GM19397 (cell line): ENCODE data around the gene CDH18.

Experiments used
- ATAC-seq: cut with Tn5 transposase; IDR thresholded peaks from one replicate; pipeline ENCODE4 v1.9.1; 2021; ENCODE audit warnings: mild to moderate bottlenecking, moderate library complexity; ENCODE audit not compliant: unreplicated experiment

CDH18 gene

DNA sequence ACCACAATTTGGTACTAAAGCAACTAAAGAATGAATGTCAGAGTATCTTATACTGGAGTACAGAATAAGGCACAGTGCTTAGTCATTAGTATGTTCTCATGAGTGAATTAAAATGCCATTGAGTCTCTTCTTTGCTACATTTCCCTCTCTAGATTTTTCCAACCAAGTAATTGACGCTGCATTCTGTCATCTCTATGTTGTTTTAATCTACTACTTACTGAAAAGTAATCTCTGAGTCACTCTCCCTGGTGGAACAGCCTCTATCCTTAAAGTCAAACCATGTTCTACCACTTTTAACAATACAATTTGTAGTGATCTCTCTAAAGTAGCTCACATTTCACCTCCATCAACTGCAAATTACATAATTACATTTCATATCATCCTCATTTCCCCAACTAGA, 495.1 kb downstream of the CDH18 start:
- ATAC-seq: no peak

DNA sequence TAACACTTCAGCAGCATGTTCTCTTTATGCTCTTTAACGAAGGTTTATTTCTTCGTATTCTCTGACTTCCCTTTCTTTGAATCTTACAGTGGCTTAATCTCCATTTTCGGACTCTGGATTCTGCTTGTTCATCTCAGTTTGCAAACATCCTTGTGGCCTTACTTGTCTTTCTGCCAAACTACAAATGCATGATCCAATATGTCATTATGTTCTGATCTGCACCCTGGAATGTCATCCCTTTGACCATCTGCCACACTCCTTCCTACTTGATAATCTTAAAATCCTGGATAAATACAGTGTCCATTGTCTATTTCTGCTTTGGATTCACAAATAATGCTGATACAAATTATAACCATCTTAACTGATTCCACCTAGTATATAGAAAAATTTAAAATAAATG, 499.2 kb downstream of the CDH18 start:
- no peak for ATAC-seq

- no peak for ATAC-seq
These were observed 500.5 kb downstream of the CDH18 start for GRCh38 chr5:19487480-19487879.

DNA sequence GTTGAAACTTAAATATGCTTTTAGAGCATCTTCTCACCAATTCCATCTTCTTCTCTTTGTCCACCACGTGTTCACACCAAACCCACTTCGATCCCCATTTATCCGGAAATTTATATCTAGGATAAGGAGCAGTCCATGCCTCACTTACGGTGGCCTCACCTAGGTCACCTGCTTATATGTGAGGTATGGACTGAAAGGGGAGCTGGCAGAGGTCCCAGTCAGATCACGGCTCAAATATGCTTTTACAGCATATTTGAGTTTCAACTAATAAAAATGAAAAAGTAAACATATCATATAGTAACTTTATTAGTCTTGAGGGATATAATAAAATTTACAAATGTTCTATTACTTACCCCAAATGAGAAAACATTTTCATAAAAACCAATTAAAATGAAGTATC, 508.4 kb downstream of the CDH18 start:
- ATAC-seq: no peak

DNA sequence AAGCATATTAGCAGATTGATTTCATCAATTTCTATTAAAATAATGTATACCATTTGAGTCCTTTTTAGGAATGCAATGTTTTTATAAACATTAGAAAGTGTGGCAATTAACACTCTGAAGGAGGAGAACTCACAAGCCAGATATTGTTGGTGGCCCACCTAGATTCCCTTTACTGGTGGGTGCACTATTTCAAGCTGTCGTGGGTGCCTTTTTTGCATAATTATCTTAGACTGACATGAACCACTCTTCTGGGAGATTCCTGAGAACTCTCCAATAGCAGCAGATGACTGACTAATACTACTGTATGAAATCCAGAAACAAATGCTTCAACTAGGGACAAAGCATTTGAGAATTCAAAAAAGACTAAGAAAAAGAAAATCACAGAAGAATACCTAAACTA, 526.0 kb downstream of the CDH18 start:
- no peak for ATAC-seq

GRCh38 chr5:19424506-19424905, 563.5 kb downstream of the CDH18 start:
- no peak for ATAC-seq
